ENCODE data around the gene HIBADH. TPM values are rescaled to one million over a fixed set of nuclear protein-coding genes. Genes with fewer than 3 reads are reported as not detected.

Gene HIBADH
- total RNA-seq, 1 experiment from 2014 or later, result 33.7 TPM

GRCh38 chr7:27709137-27710075 lies 46.7 kb upstream of the HIBADH start:
- no peaks in the 10 kb centered on the region for H3K36me3 ChIP-seq (ENCODE audit: control insufficient read depth, insufficient read depth, low read length)
- 0 out of 2 replicates have a peak, but pooled peaks cover 3% of the 10 kb centered on the region for H3K9me3 ChIP-seq
- Mint-ChIP-seq H3K4me1 (ENCODE audit: low read depth, unreplicated experiment) (peaks cover 5% of the 10 kb centered on the region), H3K27ac (ENCODE audit: unreplicated experiment) (no peak overlapping the region), H3K4me3 (ENCODE audit: unreplicated experiment) (no peak overlapping the region), H3K36me3 (ENCODE audit: insufficient read depth, unreplicated experiment) (no peaks in the 10 kb centered on the region), H3K27me3 (ENCODE audit: insufficient read depth, unreplicated experiment) (no peaks in the 10 kb centered on the region), H3K9me3 (ENCODE audit: unreplicated experiment) (no peaks in the 10 kb centered on the region)
- H3K4me3 ChIP-seq (ENCODE audit: low read depth, low read length), result no peak overlapping the region
- intact Hi-C loops (cut with micrococcal nuclease; ENCODE audit: unreplicated experiment), result no loop called here
- DNase-seq, result no peak
- CTCF ChIA-PET, result no interaction called here
- no peaks in the 10 kb centered on the region for H3K27me3 ChIP-seq (replicated peaks; ENCODE audit: control insufficient read depth, insufficient read depth, low read length)
- TF ChIP-seq CTCF (IDR thresholded peaks at IDR 0.05; ENCODE audit: insufficient read depth in 1 of 2, low read depth in 1 of 2, low read length in 1 of 2, severe bottlenecking in 1 of 2, unreplicated experiment in 1 of 2), result no peak
- H3K4me1 ChIP-seq, result peaks cover 2% of the 10 kb centered on the region
- POLR2A ChIA-PET, result no interaction called here
- BruUV-seq (replicated peaks), result no TSS peak

GRCh38 chr7:27708485-27708884 lies 45.8 kb upstream of the HIBADH start:
- Mint-ChIP-seq H3K36me3 (ENCODE audit: insufficient read depth, unreplicated experiment) (no peaks in the 10 kb centered on the region), H3K4me1 (ENCODE audit: low read depth, unreplicated experiment) (no peaks in the 10 kb centered on the region), H3K4me3 (ENCODE audit: unreplicated experiment) (no peak overlapping the region), H3K27me3 (ENCODE audit: insufficient read depth, unreplicated experiment) (no peaks in the 10 kb centered on the region), H3K27ac (ENCODE audit: unreplicated experiment) (no peak overlapping the region), H3K9me3 (ENCODE audit: unreplicated experiment) (no peaks in the 10 kb centered on the region)
- no peak for TF ChIP-seq CTCF (IDR thresholded peaks at IDR 0.05; ENCODE audit: insufficient read depth in 1 of 2, low read depth in 1 of 2, low read length in 1 of 2, severe bottlenecking in 1 of 2, unreplicated experiment in 1 of 2)
- Histone ChIP-seq H3K4me1 (no peaks in the 10 kb centered on the region), H3K27me3 (replicated peaks; ENCODE audit: control insufficient read depth, insufficient read depth, low read length) (no peaks in the 10 kb centered on the region), H3K9me3 (0 out of 2 replicates have a peak, but pooled peaks cover 3% of the 10 kb centered on the region), H3K36me3 (ENCODE audit: control insufficient read depth, insufficient read depth, low read length) (no peaks in the 10 kb centered on the region), H3K4me3 (ENCODE audit: low read depth, low read length) (no peak overlapping the region)
- POLR2A ChIA-PET, result no interaction called here
- no peak for DNase-seq
- BruUV-seq (replicated peaks), result no TSS peak
- intact Hi-C loops (cut with micrococcal nuclease; ENCODE audit: unreplicated experiment), result no loop called here
- CTCF ChIA-PET, result no interaction called here

DNA sequence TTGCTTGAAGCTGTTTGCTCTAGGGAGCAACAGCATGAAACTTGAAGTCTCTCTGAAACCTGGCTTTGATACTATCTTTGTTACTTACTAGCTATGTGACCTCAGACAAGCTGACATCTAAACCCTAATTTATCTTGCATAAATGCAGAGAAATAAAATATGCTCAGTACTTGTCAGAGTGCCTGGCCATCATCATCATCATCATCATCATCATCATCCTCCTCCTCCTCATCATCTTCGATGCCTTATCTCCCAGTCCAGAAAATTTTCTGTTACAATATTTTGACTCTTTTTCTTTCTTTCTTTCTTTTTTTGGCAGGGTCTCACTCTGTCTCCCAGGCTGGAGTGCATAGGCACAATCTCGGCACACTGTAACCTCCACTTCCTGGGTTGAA lies 42.5 kb upstream of the HIBADH start:
- Mint-ChIP-seq H3K4me3 (ENCODE audit: unreplicated experiment) (no peak overlapping the region), H3K36me3 (ENCODE audit: insufficient read depth, unreplicated experiment) (no peaks in the 10 kb centered on the region), H3K27me3 (ENCODE audit: insufficient read depth, unreplicated experiment) (no peaks in the 10 kb centered on the region), H3K9me3 (ENCODE audit: unreplicated experiment) (no peaks in the 10 kb centered on the region), H3K27ac (ENCODE audit: unreplicated experiment) (no peak overlapping the region), H3K4me1 (ENCODE audit: low read depth, unreplicated experiment) (no peaks in the 10 kb centered on the region)
- Histone ChIP-seq H3K4me1 (no peaks in the 10 kb centered on the region), H3K36me3 (ENCODE audit: control insufficient read depth, insufficient read depth, low read length) (no peaks in the 10 kb centered on the region), H3K27me3 (replicated peaks; ENCODE audit: control insufficient read depth, insufficient read depth, low read length) (no peaks in the 10 kb centered on the region), H3K9me3 (0 out of 2 replicates have a peak, but pooled peaks cover 3% of the 10 kb centered on the region), H3K4me3 (ENCODE audit: low read depth, low read length) (no peak overlapping the region)
- no TSS peak for BruUV-seq (replicated peaks)
- no peak for DNase-seq
- intact Hi-C loops (cut with micrococcal nuclease; ENCODE audit: unreplicated experiment), result no loop called here
- ChIA-PET CTCF (no interaction called here), POLR2A (no interaction called here)
- no peak for TF ChIP-seq CTCF (IDR thresholded peaks at IDR 0.05; ENCODE audit: insufficient read depth in 1 of 2, low read depth in 1 of 2, low read length in 1 of 2, severe bottlenecking in 1 of 2, unreplicated experiment in 1 of 2)
